Measurements from ENCODE around the gene MRPL18.

MRPL18 gene

DNA sequence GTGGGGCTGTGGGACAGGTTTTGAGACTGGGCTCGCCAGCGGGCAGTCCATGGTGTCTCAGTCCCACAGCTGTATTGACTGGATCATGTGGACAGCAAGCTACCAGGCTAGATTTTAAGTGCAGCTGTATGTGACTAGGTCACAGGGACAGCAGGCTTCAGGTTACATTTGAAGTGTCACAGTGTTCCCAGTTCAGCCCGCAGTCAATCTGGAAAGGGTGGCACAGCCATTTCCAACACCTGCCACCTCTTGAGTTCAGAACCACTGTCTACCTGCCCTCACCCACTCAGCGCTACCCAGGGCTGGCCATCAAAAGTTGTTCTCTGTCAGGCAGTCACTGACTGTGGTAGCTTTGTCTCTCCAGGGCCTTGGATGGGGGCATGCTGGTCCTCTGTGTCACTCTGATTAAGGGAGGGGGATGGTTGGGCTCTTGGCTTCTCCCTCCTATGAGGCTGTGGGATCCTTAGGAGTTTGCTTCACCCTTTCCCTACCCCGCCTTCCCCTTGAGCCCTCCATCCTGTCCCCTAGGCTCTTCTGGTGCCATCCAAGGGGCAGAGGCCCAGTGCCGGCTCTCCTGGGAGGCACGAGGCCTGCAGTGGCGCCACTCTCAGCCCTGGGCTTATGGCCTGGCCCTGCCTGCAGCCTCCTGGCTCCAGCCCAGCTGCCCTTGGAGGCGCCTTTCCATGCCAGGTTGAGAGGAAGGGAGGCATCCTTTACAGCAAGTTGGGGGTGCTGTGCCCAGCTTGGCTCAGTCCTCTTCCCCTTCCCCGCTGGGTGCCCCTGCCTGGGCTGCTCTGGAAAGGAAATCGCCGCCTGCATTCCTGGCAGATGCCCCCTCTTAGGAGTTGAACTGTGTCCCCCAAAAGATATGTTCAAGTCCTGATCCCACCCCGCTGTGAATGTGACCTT lies 54.7 kb downstream of the MRPL18 start:
- no peak for DNase-seq

Measured in activated CD4-positive, CD25-positive, alpha-beta regulatory T cell treated with anti-CD3 and anti-CD28 coated beads, Interleukin-2, amount 50 U/mL, for 72 hours (primary cell).